ENCODE data around the gene ADGRG6.

DNA sequence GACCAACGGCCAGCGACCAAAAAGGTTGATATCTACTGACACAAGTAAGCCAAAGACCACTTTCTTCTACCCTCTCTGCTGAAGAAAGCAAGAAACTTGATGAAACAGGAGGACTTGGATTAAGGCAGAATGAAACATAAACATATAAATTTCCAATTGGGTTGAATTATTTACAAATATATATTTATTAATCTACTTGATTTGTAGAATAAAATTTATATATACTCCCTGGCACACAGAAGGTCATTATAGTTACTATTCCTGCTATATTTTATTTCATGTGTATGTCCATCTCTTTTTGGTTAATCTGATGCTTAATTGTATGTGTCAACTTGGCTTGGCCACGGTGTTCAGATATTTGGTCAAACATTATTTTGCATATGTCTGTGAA lies 4.2 kb upstream of the ADGRG6 start:
- TF ChIP-seq, protein P1, sequence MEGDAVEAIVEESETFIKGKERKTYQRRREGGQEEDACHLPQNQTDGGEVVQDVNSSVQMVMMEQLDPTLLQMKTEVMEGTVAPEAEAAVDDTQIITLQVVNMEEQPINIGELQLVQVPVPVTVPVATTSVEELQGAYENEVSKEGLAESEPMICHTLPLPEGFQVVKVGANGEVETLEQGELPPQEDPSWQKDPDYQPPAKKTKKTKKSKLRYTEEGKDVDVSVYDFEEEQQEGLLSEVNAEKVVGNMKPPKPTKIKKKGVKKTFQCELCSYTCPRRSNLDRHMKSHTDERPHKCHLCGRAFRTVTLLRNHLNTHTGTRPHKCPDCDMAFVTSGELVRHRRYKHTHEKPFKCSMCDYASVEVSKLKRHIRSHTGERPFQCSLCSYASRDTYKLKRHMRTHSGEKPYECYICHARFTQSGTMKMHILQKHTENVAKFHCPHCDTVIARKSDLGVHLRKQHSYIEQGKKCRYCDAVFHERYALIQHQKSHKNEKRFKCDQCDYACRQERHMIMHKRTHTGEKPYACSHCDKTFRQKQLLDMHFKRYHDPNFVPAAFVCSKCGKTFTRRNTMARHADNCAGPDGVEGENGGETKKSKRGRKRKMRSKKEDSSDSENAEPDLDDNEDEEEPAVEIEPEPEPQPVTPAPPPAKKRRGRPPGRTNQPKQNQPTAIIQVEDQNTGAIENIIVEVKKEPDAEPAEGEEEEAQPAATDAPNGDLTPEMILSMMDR (IDR thresholded peaks at IDR 0.05 in 8 of 11, conservative IDR thresholded peaks at IDR 0.05 in 3 of 11) = no peak
- no peak for TF ChIP-seq POLR2A (IDR thresholded peaks at IDR 0.05)
- no peak for TF ChIP-seq POLR2AphosphoS5 (IDR thresholded peaks at IDR 0.05)
